COLO668 (cell line): ENCODE data around the gene CD3D.
A peak's percentile ranks its signal among the peaks of the same experiment; 100 is the strongest.

Source experiments
- DNase-seq: peaks from one replicate; lab custom pipeline; 2025; ENCODE audit not compliant: unreplicated experiment; lab: John Stamatoyannopoulos, UW

CD3D gene

DNA sequence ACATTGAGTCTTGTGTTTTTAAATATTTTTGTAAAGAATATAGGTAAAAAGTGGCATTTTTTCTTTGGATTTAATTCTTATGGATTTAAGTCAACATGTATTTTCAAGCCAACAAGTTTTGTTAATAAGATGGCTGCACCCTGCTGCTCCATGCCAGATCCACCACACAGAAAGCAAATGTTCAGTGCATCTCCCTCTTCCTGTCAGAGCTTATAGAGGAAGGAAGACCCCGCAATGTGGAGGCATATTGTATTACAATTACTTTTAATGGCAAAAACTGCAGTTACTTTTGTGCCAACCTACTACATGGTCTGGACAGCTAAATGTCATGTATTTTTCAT is 38.3 kb downstream of the CD3D start:
- no peak for DNase-seq

DNA sequence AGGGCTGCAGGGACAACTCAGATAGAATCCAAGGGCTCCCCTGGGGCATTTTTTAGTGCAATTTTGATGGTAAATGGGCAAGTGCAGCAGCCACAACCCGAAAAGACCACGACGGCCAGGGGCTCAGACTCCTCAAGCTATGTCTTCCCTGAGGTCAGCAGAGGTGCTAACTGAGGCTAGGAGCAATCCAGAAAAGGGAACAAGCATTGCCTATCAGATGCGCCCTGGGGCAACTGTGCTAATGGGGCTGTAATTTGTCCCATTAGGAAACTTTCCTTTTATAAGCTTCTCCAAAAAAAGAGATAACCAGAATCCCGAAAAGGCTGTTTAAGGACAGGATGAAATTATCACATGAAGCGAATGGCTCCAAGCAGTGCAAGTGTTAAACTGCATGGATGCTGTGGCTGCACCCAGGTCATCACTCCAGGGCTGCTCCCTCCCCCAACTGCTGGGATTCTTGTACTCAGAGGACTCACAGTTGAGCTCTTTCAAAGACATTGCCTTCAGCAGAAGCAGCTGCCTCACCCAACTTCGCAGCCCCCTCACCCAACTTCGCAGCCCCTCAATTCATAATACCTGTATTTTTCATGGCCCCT is 40.8 kb downstream of the CD3D start:
- no peak for DNase-seq

DNA sequence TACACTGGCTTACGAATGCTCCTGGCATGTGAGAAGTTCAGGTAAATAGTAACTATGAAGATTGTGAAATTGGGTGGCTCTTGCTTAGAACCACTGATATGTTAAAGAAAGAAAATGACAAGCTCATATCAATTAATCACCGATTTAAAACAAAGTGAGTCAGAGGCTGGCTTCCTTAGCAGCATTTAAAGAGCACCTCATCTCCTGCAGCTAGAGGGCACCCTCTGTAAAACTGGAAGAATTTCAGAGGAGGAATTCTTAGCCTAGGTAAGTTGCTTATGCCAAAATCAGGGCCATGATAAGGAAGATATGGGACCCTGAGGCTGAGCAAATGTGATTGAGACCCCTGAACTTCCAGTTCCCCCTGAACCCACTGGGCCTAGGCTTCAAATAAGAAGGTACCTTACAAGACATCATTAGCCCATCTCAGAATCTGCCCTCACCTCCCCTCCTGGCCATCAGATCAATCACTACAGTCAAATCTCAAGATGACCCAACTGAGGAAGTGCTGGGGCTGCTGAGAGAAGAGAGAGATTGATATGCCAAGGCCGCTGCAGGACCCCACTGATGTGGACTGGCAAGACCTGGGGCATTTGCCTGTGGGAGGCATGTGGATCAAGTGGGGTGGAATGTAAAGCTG is 46.6 kb downstream of the CD3D start:
- DNase-seq, result peak; percentile 7

DNA sequence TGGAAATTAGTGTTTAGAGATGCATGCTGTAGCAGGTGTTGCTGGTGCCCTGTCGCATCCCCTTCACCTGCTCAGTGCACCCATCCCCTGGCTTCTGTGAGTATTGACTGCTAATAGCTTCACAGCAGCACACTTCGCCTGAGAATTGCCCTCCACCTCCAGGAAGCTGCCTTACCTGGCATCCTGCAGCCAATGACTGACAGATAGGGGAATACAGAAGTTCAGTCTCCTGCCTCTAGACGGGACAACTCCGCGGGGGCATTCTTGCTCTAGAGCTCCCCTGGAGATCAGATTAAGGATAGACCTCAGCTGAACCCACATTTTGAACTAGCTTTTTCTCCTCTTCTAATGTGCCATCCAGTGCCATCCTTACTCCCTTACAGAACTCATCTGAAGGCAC is 47.3 kb downstream of the CD3D start:
- no peak for DNase-seq

DNA sequence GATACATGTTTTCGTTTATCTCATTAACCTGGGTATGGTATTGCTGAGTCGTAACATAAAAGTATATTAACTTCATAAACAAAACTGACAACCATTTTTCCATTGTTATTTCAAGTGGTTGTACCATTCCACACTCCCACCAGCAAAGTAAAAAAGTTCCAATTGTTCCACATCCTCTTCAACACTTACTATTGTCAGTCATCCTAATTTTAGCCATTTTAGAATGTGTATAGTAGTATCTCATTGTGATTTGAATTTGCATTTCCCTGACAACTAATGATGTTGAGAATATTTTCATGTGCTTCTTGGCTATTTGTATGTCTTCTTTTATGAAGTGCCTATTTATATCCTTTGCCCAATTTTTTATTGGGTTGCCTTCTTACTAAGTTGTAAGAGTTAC is 48.5 kb downstream of the CD3D start:
- DNase-seq, result no peak

DNA sequence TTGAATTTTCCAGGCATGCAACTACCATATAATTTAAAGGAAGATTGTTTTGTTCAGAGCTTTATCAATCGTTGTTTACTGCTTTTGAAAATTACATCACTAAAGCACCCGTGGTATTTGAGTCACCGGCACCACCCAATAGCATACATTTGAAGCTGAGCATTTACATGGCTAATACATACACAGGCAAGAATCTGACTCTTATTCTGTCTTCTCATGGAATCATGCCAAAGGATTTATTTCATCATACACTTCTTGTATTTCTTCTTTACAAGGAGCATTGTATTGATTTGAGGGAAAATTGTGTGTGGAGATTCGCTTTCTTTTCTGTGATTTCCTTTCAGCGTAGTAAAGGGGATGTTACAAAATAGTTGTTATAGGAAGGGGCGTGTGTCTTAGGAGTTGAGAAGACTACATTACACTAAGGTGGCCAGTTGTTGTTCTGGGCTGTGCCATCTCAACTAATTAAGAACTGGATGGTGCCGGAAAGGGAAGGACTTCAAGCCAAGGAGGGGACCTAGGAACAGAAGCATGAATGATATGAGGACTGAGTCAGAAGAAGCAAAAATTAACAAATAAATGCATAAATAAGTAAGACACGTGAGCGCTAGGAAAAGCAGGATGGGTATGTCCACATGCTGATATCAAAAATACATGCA is 50.9 kb downstream of the CD3D start:
- no peak for DNase-seq

DNA sequence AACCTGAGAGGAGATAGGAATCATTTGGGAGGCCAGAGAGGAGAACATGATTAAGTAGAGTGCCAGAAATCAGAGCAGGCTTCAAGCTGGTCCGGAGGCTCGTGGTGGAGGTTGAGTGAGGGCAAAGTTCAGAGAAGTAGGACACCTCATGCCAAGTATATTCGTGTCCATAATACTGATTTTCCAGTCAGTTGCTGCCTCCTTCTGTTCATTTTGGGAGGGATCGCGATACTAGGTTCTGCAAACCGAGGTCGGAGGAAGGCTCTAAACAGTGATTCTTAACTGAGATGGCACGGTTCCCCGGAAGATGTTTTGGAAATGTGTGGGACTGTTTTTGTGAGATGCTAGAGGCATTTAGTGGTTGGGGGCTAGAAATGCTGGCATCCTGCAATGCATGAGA is 51.6 kb downstream of the CD3D start:
- DNase-seq, result peak; percentile 12

DNA sequence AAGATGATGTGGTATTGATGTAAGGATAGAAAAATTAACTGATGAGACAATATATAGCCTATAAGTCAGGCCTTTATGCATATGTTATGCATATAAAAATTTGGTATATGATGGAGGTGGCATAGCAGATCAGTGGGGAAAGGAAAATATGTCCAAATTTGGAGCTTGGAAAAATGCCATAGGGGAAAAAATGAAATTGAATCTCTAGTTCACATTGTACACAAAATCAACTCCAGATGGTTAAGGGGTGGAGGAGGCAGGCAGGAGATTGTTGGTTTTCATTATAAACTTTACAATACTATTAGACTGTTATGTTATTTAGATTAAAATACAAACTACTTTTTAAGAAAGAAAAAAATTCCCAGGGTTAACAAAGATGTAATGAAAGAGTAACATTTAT is 53.1 kb downstream of the CD3D start:
- no peak for DNase-seq
